22Rv1 (cell line): ENCODE measurements around the gene GRAP2.

Experiments used
- CTCF ChIP-seq: fragments of 450-650 bp; IDR thresholded peaks from 2 replicates; pipeline ENCODE4 v1.5.1; 2017; ENCODE audit warnings: mild to moderate bottlenecking
- ZFX ChIP-seq: fragments of 450-650 bp; IDR thresholded peaks from 2 replicates; pipeline ENCODE4 v1.6.1; 2017; ENCODE audit warnings: antibody characterized with exemption, borderline replicate concordance

DNA sequence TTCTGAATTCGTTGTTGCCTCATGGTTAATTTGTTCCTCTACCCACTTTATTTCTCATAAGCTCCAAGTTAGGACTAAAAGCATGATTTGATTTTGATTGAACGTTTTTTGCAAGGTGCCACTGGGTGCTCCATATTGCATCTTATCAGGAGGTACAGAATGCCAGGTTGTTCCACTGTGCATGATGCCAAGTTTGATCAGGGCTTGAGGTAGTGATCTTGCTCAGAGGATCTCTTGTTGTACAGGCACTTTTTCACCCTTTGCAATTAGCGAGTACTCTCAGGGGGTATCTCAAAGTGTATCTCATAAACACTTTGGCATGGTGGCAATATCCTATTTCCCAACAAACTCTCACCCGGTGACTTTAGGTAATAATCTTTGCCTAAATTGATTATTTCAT lies 4.0 kb downstream of the GRAP2 start:
- TF ChIP-seq CTCF (no peak), ZFX (no peak)
